ENCODE measurements around the gene NCKAP1. TPM values are rescaled to one million over a fixed set of nuclear protein-coding genes. Genes with fewer than 3 reads are reported as not detected.

The NCKAP1 gene
- total and polyA plus RNA-seq, 2 donors from 2014 or later, result 45.4 to 140 TPM

DNA sequence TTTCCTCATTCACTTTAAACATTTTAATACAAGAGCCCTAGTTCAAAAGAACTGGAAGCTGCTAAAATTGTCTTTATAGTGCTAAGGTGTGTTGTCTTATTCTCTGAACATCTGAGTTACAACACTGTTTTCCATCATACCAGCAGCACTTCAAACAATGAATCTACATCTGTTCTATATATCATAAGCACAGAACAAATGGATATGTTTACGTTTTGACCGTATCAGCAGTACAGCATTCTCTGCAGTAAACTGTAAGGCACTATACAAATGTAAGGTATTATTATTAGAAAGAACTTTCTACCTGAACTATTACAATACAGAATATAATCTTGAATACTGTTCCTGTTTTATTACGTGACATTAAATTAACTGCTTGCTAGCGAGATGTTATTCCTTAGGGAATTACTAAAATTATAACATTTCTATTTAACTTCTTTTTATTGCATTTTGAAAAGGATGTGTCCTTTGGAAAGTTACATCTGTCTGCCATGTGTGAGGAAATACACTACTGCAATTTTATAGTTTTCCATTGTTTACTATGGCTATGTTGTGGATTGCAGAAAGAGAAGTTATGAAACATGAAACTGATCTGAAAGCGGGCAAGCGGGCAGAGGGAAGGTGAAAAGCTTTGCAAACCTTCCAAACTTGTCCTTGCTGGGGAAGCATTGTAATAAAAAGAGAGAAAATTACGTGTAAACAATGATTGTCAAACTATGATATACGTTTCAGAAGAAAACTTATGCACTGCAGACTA, 13.7 kb downstream of the NCKAP1 start:
- Histone ChIP-seq H3K9ac (ENCODE audit: low read length in 3 of 3) (no peak overlapping the region), H3K9me3 (ENCODE audit: control insufficient read depth in 2 of 3, insufficient read depth in 1 of 3, low read length in 3 of 3) (no peaks in the 10 kb centered on the region), H3K4me3 (ENCODE audit: low read length in 3 of 3) (no peak overlapping the region), H3K27me3 (ENCODE audit: control insufficient read depth, insufficient read depth, low read length) (no peaks in the 10 kb centered on the region), H3K36me3 (ENCODE audit: control insufficient read depth in 2 of 3, insufficient read depth in 3 of 3, low read length in 3 of 3) (peaks cover 0 to 4% (median 0%) of the 10 kb centered on the region in 3 donors), H3K4me1 (ENCODE audit: control insufficient read depth in 2 of 3, insufficient read depth in 2 of 3, low read depth in 1 of 3, low read length in 3 of 3) (peaks cover 0 to 10% (median 0%) of the 10 kb centered on the region in 3 donors), H3K27ac (ENCODE audit: low read depth in 2 of 2, low read length in 2 of 2) (no peak overlapping the region)
- TF ChIP-seq, protein P1, sequence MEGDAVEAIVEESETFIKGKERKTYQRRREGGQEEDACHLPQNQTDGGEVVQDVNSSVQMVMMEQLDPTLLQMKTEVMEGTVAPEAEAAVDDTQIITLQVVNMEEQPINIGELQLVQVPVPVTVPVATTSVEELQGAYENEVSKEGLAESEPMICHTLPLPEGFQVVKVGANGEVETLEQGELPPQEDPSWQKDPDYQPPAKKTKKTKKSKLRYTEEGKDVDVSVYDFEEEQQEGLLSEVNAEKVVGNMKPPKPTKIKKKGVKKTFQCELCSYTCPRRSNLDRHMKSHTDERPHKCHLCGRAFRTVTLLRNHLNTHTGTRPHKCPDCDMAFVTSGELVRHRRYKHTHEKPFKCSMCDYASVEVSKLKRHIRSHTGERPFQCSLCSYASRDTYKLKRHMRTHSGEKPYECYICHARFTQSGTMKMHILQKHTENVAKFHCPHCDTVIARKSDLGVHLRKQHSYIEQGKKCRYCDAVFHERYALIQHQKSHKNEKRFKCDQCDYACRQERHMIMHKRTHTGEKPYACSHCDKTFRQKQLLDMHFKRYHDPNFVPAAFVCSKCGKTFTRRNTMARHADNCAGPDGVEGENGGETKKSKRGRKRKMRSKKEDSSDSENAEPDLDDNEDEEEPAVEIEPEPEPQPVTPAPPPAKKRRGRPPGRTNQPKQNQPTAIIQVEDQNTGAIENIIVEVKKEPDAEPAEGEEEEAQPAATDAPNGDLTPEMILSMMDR (IDR thresholded peaks at IDR 0.05; ENCODE audit: borderline replicate concordance, extremely low read depth, insufficient read depth), result no peak
- DNase-seq, result no peak
- intact Hi-C loops (cut with DNase I), result no loop called here
- no peak for FAIRE-seq

DNA sequence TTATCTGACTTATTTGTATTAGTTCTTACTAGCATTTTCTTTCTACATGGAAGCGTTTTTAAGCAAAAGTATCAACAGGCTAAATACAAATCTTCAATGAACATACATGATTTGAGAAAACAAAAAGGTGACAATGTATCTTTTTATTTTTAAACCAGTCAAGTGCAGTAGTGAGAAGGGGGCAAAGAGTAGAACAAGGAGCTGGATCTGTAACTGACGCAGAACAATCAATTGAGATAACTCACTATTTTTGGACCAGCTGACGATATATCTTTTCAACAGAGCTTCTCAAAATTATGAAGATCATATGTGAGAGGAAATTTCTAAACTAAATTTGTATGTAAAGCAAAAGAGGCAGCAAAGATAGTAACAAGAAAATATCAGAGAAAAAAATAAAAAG, 15.5 kb downstream of the NCKAP1 start:
- no peak overlapping the region for H3K4me3 ChIP-seq (ENCODE audit: low read length in 3 of 3)
- no peak for FAIRE-seq
- no peaks in the 10 kb centered on the region for H3K9me3 ChIP-seq (ENCODE audit: control insufficient read depth in 2 of 3, insufficient read depth in 1 of 3, low read length in 3 of 3)
- H3K27me3 ChIP-seq (ENCODE audit: control insufficient read depth, insufficient read depth, low read length), result no peaks in the 10 kb centered on the region
- peaks cover 0 to 4% (median 0%) of the 10 kb centered on the region in 3 donors for H3K36me3 ChIP-seq (ENCODE audit: control insufficient read depth in 2 of 3, insufficient read depth in 3 of 3, low read length in 3 of 3)
- no peak overlapping the region for H3K27ac ChIP-seq (ENCODE audit: low read depth in 2 of 2, low read length in 2 of 2)
- intact Hi-C loops (cut with DNase I), result no loop called here
- H3K4me1 ChIP-seq (ENCODE audit: control insufficient read depth in 2 of 3, insufficient read depth in 2 of 3, low read depth in 1 of 3, low read length in 3 of 3), result peaks cover 0 to 10% (median 0%) of the 10 kb centered on the region in 3 donors
- TF ChIP-seq, protein P1 (IDR thresholded peaks at IDR 0.05; ENCODE audit: borderline replicate concordance, extremely low read depth, insufficient read depth), result no peak
- H3K9ac ChIP-seq (ENCODE audit: low read length in 3 of 3), result no peak overlapping the region
- DNase-seq, result no peak

DNA sequence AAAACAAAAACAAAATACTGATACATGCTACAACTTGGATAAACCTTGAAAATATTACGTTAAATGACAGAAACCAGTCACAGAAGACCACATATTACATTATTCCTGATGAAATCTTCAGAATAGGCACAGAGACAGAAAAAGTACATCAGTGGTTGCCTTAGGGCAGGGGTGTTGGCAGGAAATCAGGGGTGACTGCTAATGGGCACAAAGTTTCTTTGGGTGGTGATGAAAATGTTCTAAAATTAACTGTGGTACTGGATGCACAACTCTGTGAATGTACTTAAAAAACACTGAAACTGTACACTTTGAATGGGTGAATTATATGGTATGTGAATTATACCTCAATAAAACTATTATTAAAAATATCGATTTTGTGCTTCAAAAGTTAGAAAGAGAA, 16.6 kb downstream of the NCKAP1 start:
- DNase-seq, result no peak
- no peak overlapping the region for H3K27ac ChIP-seq (ENCODE audit: low read depth in 2 of 2, low read length in 2 of 2)
- no peak for FAIRE-seq
- no peak overlapping the region for H3K4me3 ChIP-seq (ENCODE audit: low read length in 3 of 3)
- H3K9ac ChIP-seq (ENCODE audit: low read length in 3 of 3), result no peak overlapping the region
- peaks cover 0 to 4% (median 0%) of the 10 kb centered on the region in 3 donors for H3K36me3 ChIP-seq (ENCODE audit: control insufficient read depth in 2 of 3, insufficient read depth in 3 of 3, low read length in 3 of 3)
- intact Hi-C loops (cut with DNase I), result no loop called here
- TF ChIP-seq, protein P1 (IDR thresholded peaks at IDR 0.05; ENCODE audit: borderline replicate concordance, extremely low read depth, insufficient read depth), result no peak
- H3K9me3 ChIP-seq (ENCODE audit: control insufficient read depth in 2 of 3, insufficient read depth in 1 of 3, low read length in 3 of 3), result no peaks in the 10 kb centered on the region
- no peaks in the 10 kb centered on the region for H3K27me3 ChIP-seq (ENCODE audit: control insufficient read depth, insufficient read depth, low read length)
- H3K4me1 ChIP-seq (ENCODE audit: control insufficient read depth in 2 of 3, insufficient read depth in 2 of 3, low read depth in 1 of 3, low read length in 3 of 3), result peaks cover 0 to 6% (median 0%) of the 10 kb centered on the region in 3 donors
